Neural crest cell (in vitro differentiated cells): ENCODE measurements around the gene PRKCE. TPM values are rescaled to one million over a fixed set of nuclear protein-coding genes. Genes with fewer than 3 reads are reported as not detected.
A peak's percentile ranks its signal among the peaks of the same experiment; 100 is the strongest.

Experiments
- DNase-seq: peaks from one replicate; pipeline ENCODE4 v3.0.0; 2021; ENCODE audit warnings: low read depth, mixed read lengths, low spot score
- H3K27ac Mint-ChIP-seq: one replicate; pipeline ENCODE4 v1.8.0; 2021; ENCODE audit warnings: mild to moderate bottlenecking, mixed read lengths; ENCODE audit not compliant: unreplicated experiment
- H3K27me3 Mint-ChIP-seq: 2 replicates; pipeline ENCODE4 v1.8.0; 2021; ENCODE audit warnings: low read depth, mild to moderate bottlenecking, mixed read lengths
- H3K36me3 Mint-ChIP-seq: 2 replicates; pipeline ENCODE4 v1.8.0; 2021; ENCODE audit warnings: low read depth, mild to moderate bottlenecking, mixed read lengths
- H3K4me1 Mint-ChIP-seq: 2 replicates; pipeline ENCODE4 v1.8.0; 2021; ENCODE audit warnings: mixed read lengths
- H3K4me3 Mint-ChIP-seq: one replicate; pipeline ENCODE4 v1.8.0; 2021; ENCODE audit warnings: mild to moderate bottlenecking, mixed read lengths
- H3K9me3 Mint-ChIP-seq: 2 replicates; pipeline ENCODE4 v1.8.0; 2021; ENCODE audit warnings: mixed read lengths
- CTCF ChIP-seq: fragments of 200-600 bp; sonication (generic); conservative IDR thresholded peaks from 2 replicates; pipeline ENCODE4 v1.5.0; 2021; ENCODE audit warnings: antibody characterized with exemption, mild to moderate bottlenecking
- total RNA-seq: library from RNA; stranded (reverse); gene quantifications from 2 replicates; pipeline ENCODE4 v1.2.1, GENCODE V29; 2021

Gene PRKCE
- total RNA-seq, 1 donor from 2014 or later, result 15.6 TPM

GRCh38 chr2:45732946-45733345 lies 81.5 kb downstream of the PRKCE start:
- peaks cover 4% of the 10 kb centered on the region for H3K4me1 Mint-ChIP-seq
- peaks cover 3% of the 10 kb centered on the region for H3K9me3 Mint-ChIP-seq
- no peak overlapping the region for H3K27ac Mint-ChIP-seq
- no peak for TF ChIP-seq CTCF
- H3K4me3 Mint-ChIP-seq, result no peak overlapping the region
- no peaks in the 10 kb centered on the region for H3K36me3 Mint-ChIP-seq
- H3K27me3 Mint-ChIP-seq, result no peaks in the 10 kb centered on the region
- no peak for DNase-seq

- Mint-ChIP-seq H3K36me3 (no peaks in the 10 kb centered on the region), H3K4me1 (peaks cover 4% of the 10 kb centered on the region), H3K9me3 (peaks cover 3% of the 10 kb centered on the region), H3K4me3 (no peak overlapping the region), H3K27ac (no peak overlapping the region), H3K27me3 (no peaks in the 10 kb centered on the region)
- DNase-seq, result no peak
- TF ChIP-seq CTCF, result no peak
Measured at GRCh38 chr2:45734336-45734735, 82.9 kb downstream of the PRKCE start.

- Mint-ChIP-seq H3K9me3 (no peaks in the 10 kb centered on the region), H3K27ac (no peak overlapping the region), H3K36me3 (no peaks in the 10 kb centered on the region), H3K27me3 (no peaks in the 10 kb centered on the region), H3K4me3 (no peak overlapping the region), H3K4me1 (no peaks in the 10 kb centered on the region)
- no peak for TF ChIP-seq CTCF
- DNase-seq, result no peak
Measured at GRCh38 chr2:45734952-45735351, 83.5 kb downstream of the PRKCE start.

GRCh38 chr2:45736757-45737704 lies 85.6 kb downstream of the PRKCE start:
- TF ChIP-seq CTCF, result no peak
- no peak for DNase-seq
- H3K4me1 Mint-ChIP-seq, result peaks cover 8% of the 10 kb centered on the region
- no peaks in the 10 kb centered on the region for H3K9me3 Mint-ChIP-seq
- H3K36me3 Mint-ChIP-seq, result no peaks in the 10 kb centered on the region
- H3K27me3 Mint-ChIP-seq, result no peaks in the 10 kb centered on the region
- no peak overlapping the region for H3K4me3 Mint-ChIP-seq
- H3K27ac Mint-ChIP-seq, result no peak overlapping the region

- peaks cover 13% of the 10 kb centered on the region for H3K4me1 Mint-ChIP-seq
- TF ChIP-seq CTCF, result no peak
- no peaks in the 10 kb centered on the region for H3K36me3 Mint-ChIP-seq
- no peak overlapping the region for H3K4me3 Mint-ChIP-seq
- H3K9me3 Mint-ChIP-seq, result no peaks in the 10 kb centered on the region
- no peak for DNase-seq
- no peaks in the 10 kb centered on the region for H3K27me3 Mint-ChIP-seq
- H3K27ac Mint-ChIP-seq, result peak overlapping the region; percentile 31
Measured at GRCh38 chr2:45739796-45740485, 88.5 kb downstream of the PRKCE start.
